GM12891 (cell line): ENCODE measurements around the gene S100A9.

Experiments
- POLR2A ChIP-seq: IDR thresholded peaks from 2 replicates; pipeline ENCODE4 v1.6.1; 2011; ENCODE audit warnings: low read depth, low read length, control low read depth
- POLR2AphosphoS5 ChIP-seq: IDR thresholded peaks from 2 replicates; pipeline ENCODE4 v1.6.1; 2011; ENCODE audit warnings: low read depth, low read length, control low read depth

GRCh38 chr1:153401461-153401860, 43.8 kb downstream of the S100A9 start:
- TF ChIP-seq POLR2A (no peak), POLR2AphosphoS5 (no peak)
